DND-41 (cell line): Measurements from ENCODE around the gene GOLPH3.

ENCODE experiments used
- CTCF ChIP-seq: IDR thresholded peaks from 2 replicates; pipeline ENCODE4 v1.5.1; 2012; ENCODE audit warnings: borderline replicate concordance, low read length, moderate library complexity, mild to moderate bottlenecking; ENCODE audit not compliant: poor library complexity, severe bottlenecking; ENCODE audit errors: extremely low read depth
- EZH2 ChIP-seq: IDR thresholded peaks from 3 replicates; pipeline ENCODE4 v1.6.1; 2012; ENCODE audit warnings: borderline replicate concordance, low read depth, mild to moderate bottlenecking, moderate library complexity, low read length, inconsistent platforms; ENCODE audit not compliant: severe bottlenecking

DNA sequence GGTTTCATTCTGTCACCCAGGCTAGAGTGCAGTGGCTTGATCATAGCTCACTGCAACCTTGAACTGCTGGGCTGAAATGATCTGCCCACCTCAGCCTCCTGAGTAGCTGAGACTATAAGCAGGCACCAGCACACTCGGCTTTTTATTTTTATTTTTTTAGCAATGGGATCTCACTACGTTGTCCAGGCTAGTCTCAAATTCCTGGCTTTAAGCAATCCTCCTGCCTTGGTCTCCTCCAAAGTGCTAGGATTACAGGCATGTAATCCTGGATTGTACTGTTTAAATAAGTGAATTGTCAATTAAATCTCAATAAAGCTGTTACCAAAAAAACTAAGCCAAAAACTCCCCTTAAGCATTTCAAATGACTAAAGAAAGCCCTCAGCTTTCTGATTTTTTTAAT lies 18.9 kb downstream of the GOLPH3 start:
- TF ChIP-seq CTCF (no peak), EZH2 (no peak)
